Esophagus squamous epithelium (tissue), 4 donors: ENCODE measurements around the gene NOP16.

Experiments
- CTCF ChIP-seq, 6 experiments: fragments of 450-650 bp in 4 of 6; fragments of 200-600 bp in 2 of 6; sonication (generic) in 2 of 6; IDR thresholded peaks; one replicate each; pipeline ENCODE4 v1.5.1; 2016 to 2019; ENCODE audit warnings: antibody characterized with exemption in 6 of 6, mild to moderate bottlenecking in 4 of 6, moderate library complexity in 4 of 6
- POLR2A ChIP-seq, 4 donors: fragments of 450-650 bp; IDR thresholded peaks; one replicate each; pipeline ENCODE4 v1.6.1; 2017; ENCODE audit warnings: antibody characterized with exemption in 4 of 4, mild to moderate bottlenecking in 4 of 4, moderate library complexity in 3 of 4

GRCh38 chr5:176386491-176386890 is 1.9 kb downstream of the NOP16 start:
- TF ChIP-seq CTCF (IDR thresholded peaks at IDR 0.05) (no peak), POLR2A (IDR thresholded peaks at IDR 0.05) (no peak)
